Measurements from ENCODE around the gene CECR2.

- TF ChIP-seq, protein P1, sequence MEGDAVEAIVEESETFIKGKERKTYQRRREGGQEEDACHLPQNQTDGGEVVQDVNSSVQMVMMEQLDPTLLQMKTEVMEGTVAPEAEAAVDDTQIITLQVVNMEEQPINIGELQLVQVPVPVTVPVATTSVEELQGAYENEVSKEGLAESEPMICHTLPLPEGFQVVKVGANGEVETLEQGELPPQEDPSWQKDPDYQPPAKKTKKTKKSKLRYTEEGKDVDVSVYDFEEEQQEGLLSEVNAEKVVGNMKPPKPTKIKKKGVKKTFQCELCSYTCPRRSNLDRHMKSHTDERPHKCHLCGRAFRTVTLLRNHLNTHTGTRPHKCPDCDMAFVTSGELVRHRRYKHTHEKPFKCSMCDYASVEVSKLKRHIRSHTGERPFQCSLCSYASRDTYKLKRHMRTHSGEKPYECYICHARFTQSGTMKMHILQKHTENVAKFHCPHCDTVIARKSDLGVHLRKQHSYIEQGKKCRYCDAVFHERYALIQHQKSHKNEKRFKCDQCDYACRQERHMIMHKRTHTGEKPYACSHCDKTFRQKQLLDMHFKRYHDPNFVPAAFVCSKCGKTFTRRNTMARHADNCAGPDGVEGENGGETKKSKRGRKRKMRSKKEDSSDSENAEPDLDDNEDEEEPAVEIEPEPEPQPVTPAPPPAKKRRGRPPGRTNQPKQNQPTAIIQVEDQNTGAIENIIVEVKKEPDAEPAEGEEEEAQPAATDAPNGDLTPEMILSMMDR (conservative IDR thresholded peaks at IDR 0.05; ENCODE audit: low read depth, low read length): no peak
- no peak for TF ChIP-seq EZH2 (IDR thresholded peaks at IDR 0.05; ENCODE audit: low read length, unreplicated experiment)
- no peak for TF ChIP-seq EZH2phosphoT487 (IDR thresholded peaks at IDR 0.05; ENCODE audit: borderline replicate concordance, low read length)
Measured at GRCh38 chr22:17603668-17604067, 234.4 kb downstream of the CECR2 start.
